Measurements from ENCODE around the gene OR2T3. TPM values are rescaled to one million over a fixed set of nuclear protein-coding genes. Genes with fewer than 3 reads are reported as not detected.
"Not testable (repeated sequence)": the region's sequence is repeated elsewhere in the genome, so short reads cannot be mapped to it uniquely, and the experiment has no call there.

The OR2T3 gene
- total and polyA plus RNA-seq, 4 experiments from 2014 or later = not detected

DNA sequence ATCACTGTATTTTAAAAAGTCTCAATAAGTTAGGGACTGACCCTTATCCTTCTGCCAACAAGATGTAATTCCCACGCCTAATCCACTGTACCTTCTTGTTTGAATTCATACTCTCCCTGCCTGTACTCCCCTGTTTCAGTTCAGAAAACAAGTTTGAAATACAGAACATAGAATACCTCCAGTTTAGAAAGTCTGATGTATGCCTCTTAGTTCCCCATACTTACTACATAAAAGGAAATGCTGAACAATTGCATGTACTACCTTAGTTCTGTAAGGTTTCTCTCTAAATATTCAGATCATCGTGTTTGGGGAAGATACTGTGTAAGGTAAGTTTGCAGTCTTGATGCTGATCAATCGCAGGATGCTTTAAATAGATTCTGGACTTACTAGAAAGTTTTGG is 36.8 kb upstream of the OR2T3 start:
- CTCF ChIA-PET (ENCODE audit: partially characterized antibody); H3K4me1 Mint-ChIP-seq; POLR2A ChIA-PET (ENCODE audit: partially characterized antibody); H3K9me3 ChIP-seq (ENCODE audit: control insufficient read depth in 1 of 2, low read length in 2 of 2); H3K4me1 ChIP-seq (ENCODE audit: insufficient read depth, low read length); H3K36me3 Mint-ChIP-seq; H3K27ac ChIP-seq (ENCODE audit: low read depth, low read length); H3K27me3 Mint-ChIP-seq; H3K27ac Mint-ChIP-seq; intact Hi-C loops (cut with micrococcal nuclease); H3K9me3 Mint-ChIP-seq; H3K4me3 Mint-ChIP-seq; DNase-seq; H3K36me3 ChIP-seq (ENCODE audit: insufficient read depth, low read length); H3K4me3 ChIP-seq (ENCODE audit: low read length in 2 of 2); H3K27me3 ChIP-seq (ENCODE audit: insufficient read depth, low read length): not testable (repeated sequence)

DNA sequence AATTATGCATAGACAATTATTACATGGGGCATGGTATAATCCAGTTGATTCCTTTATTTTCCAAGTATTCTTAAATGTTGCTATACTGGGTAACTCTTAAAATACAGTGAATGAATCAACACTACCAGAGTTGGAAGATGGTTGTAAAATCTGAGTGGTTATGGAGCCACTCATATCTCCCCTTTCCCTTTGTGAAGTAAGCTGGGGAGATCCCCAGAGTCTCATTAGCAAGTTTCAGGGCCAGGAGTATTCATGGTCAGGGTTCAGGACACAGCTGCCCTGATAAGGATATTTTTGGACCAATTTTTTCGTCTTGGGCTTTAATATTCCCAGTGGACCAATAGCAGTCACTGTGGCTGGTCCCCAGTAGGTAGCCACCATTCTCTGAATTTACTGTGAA is 34.5 kb upstream of the OR2T3 start:
- DNase-seq; H3K27ac Mint-ChIP-seq; H3K4me1 Mint-ChIP-seq; H3K9me3 Mint-ChIP-seq; POLR2A ChIA-PET (ENCODE audit: partially characterized antibody); intact Hi-C loops (cut with micrococcal nuclease); CTCF ChIA-PET (ENCODE audit: partially characterized antibody); H3K4me3 ChIP-seq (ENCODE audit: low read length in 2 of 2); H3K27ac ChIP-seq (ENCODE audit: low read depth, low read length); H3K36me3 Mint-ChIP-seq; H3K9me3 ChIP-seq (ENCODE audit: control insufficient read depth in 1 of 2, low read length in 2 of 2); H3K4me1 ChIP-seq (ENCODE audit: insufficient read depth, low read length); H3K4me3 Mint-ChIP-seq; H3K27me3 ChIP-seq (ENCODE audit: insufficient read depth, low read length); H3K27me3 Mint-ChIP-seq; H3K36me3 ChIP-seq (ENCODE audit: insufficient read depth, low read length): not testable (repeated sequence)

DNA sequence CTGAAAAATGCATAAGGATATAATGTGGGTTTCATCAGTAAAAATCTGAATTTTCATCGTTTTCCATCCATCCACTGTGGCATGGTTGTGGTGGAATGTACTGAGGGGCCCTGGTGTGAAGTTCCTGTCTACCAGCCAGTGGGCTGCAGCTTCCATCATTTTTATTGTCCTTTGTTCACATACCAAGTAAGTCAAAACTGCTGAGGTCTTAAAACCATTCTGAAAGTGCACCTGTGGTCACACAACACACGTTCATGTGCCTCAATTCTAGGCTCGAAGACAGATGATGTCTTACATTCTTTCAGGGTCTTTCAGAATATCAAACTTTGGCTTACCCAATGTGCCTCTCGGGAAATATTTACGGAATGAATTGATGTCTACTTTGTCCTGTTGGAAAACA is 33.9 kb upstream of the OR2T3 start:
- H3K36me3 ChIP-seq (ENCODE audit: insufficient read depth, low read length); CTCF ChIA-PET (ENCODE audit: partially characterized antibody); H3K36me3 Mint-ChIP-seq; H3K4me1 Mint-ChIP-seq; H3K4me1 ChIP-seq (ENCODE audit: insufficient read depth, low read length); H3K27me3 Mint-ChIP-seq; H3K9me3 ChIP-seq (ENCODE audit: control insufficient read depth in 1 of 2, low read length in 2 of 2); H3K4me3 ChIP-seq (ENCODE audit: low read length in 2 of 2); intact Hi-C loops (cut with micrococcal nuclease); POLR2A ChIA-PET (ENCODE audit: partially characterized antibody); DNase-seq; H3K27ac ChIP-seq (ENCODE audit: low read depth, low read length); H3K4me3 Mint-ChIP-seq; H3K9me3 Mint-ChIP-seq; H3K27me3 ChIP-seq (ENCODE audit: insufficient read depth, low read length); H3K27ac Mint-ChIP-seq: not testable (repeated sequence)

DNA sequence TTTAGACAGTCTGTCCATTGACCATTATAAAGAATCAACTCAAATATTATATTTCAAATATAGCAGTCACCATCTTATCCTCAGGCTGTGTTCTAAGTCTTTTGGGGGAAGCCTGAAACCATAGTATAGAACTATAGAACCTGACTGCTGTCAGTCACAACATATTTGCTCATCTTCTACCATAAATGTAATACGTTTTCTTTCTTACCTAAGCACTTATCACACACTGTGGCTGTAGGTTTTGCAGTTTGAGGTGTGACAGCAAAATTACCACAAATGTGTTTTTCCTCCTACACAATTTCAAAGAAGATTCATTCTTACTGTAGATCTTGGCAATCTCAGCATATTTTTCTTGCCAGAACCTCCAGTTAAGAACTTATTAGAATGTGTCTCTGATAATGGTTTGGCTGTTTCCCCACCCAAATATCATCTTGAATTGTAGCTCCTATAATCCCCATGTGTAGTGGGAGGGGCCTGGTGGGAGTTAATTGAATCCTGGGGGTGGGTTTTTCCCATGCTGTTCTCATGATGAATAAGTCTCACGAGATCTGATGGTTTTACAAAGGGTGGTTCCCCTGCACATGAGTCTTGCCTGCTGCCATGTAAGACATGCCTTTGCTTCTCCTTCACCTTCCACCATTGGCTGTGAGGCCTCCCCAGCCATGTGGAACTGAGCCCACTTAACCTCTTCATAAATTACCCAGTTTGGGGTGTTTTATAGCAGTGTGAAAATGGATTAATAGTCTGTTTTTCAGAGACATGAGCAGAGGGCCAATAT is 30.5 kb upstream of the OR2T3 start:
- H3K36me3 ChIP-seq (ENCODE audit: insufficient read depth, low read length); H3K27me3 Mint-ChIP-seq; H3K4me3 ChIP-seq (ENCODE audit: low read length in 2 of 2); H3K4me3 Mint-ChIP-seq; H3K4me1 ChIP-seq (ENCODE audit: insufficient read depth, low read length); H3K9me3 ChIP-seq (ENCODE audit: control insufficient read depth in 1 of 2, low read length in 2 of 2); H3K27ac ChIP-seq (ENCODE audit: low read depth, low read length); POLR2A ChIA-PET (ENCODE audit: partially characterized antibody); H3K27me3 ChIP-seq (ENCODE audit: insufficient read depth, low read length); intact Hi-C loops (cut with micrococcal nuclease); H3K27ac Mint-ChIP-seq; H3K9me3 Mint-ChIP-seq; H3K36me3 Mint-ChIP-seq; CTCF ChIA-PET (ENCODE audit: partially characterized antibody); H3K4me1 Mint-ChIP-seq; DNase-seq: not testable (repeated sequence)

DNA sequence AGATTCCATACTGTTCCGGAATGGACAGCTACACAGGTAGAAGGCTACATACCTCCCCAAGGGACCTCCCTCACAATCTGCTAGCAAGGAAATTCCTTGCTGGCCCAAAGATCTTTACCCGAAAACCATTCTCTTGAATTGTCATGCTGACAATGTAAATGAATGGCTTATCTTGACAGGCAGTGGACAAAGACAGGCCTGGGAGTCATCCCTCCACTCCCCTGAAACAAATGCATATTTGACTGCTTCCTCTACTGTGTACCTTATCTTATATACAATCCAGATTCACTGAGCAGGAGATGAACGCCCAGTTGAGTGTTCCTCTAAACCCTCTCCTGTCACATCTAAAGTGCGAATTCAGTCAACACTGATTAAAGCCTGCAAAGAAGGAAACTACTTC is 28.5 kb upstream of the OR2T3 start:
- H3K36me3 Mint-ChIP-seq = not testable (repeated sequence)

DNA sequence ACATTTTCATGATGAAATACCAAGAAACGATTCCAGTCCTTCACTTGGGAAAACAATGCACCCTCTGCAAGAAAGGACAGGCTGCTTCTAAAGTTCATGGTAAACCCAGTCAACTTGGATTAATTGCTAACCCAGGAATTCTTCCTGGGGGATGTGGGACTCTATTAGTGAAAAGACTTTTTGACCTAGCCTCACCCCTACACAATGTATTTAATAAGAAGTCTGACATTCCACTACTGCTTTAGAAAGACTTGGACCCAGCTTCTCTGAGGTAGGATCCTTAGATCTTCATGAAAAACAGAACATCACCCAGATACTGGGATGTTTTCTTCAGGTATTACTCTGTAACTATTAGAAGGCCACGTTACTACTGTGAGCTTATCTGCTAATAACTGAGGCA is 27.8 kb upstream of the OR2T3 start, which contains the start of gene OR2T2:
Gene OR2T2 (plus strand): TSS at position 239 of the 400 bp plus-strand sequence. CDS start 7,161 bp downstream, outside the sequence.
- H3K4me1 ChIP-seq (ENCODE audit: insufficient read depth, low read length); H3K9me3 ChIP-seq (ENCODE audit: control insufficient read depth in 1 of 2, low read length in 2 of 2); H3K27ac ChIP-seq (ENCODE audit: low read depth, low read length); H3K27me3 ChIP-seq (ENCODE audit: insufficient read depth, low read length); CTCF ChIA-PET (ENCODE audit: partially characterized antibody); H3K4me3 Mint-ChIP-seq; H3K36me3 Mint-ChIP-seq; POLR2A ChIA-PET (ENCODE audit: partially characterized antibody); intact Hi-C loops (cut with micrococcal nuclease); DNase-seq; H3K27ac Mint-ChIP-seq; H3K4me3 ChIP-seq (ENCODE audit: low read length in 2 of 2); H3K4me1 Mint-ChIP-seq; H3K9me3 Mint-ChIP-seq; H3K27me3 Mint-ChIP-seq; H3K36me3 ChIP-seq (ENCODE audit: insufficient read depth, low read length): not testable (repeated sequence)

More for the DNA sequence above, 28.5 kb upstream of the OR2T3 start:
- H3K9me3 ChIP-seq (ENCODE audit: control insufficient read depth in 1 of 2, low read length in 2 of 2); H3K4me3 Mint-ChIP-seq; H3K27ac ChIP-seq (ENCODE audit: low read depth, low read length); intact Hi-C loops (cut with micrococcal nuclease); H3K27ac Mint-ChIP-seq; H3K4me1 ChIP-seq (ENCODE audit: insufficient read depth, low read length); H3K9me3 Mint-ChIP-seq; H3K27me3 Mint-ChIP-seq; CTCF ChIA-PET (ENCODE audit: partially characterized antibody); H3K4me1 Mint-ChIP-seq; POLR2A ChIA-PET (ENCODE audit: partially characterized antibody); H3K27me3 ChIP-seq (ENCODE audit: insufficient read depth, low read length); DNase-seq; H3K36me3 ChIP-seq (ENCODE audit: insufficient read depth, low read length); H3K4me3 ChIP-seq (ENCODE audit: low read length in 2 of 2): not testable (repeated sequence)

DNA sequence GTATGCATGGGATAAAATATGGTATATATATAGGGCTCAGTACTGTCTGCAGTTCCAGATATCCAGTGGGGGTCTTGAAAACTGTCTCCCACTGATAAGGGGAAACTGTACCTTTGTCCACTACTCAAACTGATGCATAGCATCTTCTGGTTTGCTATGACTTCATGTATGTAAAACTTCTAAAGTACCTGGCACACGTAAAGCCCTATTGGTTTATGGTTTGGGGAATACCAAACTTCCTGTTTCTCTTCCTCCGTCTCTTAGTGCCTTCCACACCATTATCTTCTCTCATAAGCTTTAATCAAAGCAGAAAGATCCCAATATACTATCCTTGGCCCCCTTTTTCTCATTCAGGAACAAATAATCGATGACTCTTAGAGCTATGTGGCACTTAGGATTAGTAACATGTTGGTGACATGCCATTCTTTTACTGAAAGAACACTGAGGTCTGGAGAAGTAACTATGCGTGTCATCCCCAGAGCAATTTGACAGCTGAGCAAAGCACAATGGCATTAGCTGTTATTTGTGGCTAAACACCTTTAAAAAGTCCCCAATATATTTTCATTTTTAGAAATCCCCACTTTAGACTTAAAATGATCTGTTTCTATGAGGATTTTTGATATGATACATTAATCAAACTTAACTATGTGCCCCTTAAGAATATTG is 24.6 kb upstream of the OR2T3 start:
- H3K27ac ChIP-seq (ENCODE audit: low read depth, low read length); H3K27me3 Mint-ChIP-seq; POLR2A ChIA-PET (ENCODE audit: partially characterized antibody); DNase-seq; H3K27ac Mint-ChIP-seq; H3K4me1 Mint-ChIP-seq; H3K36me3 ChIP-seq (ENCODE audit: insufficient read depth, low read length); intact Hi-C loops (cut with micrococcal nuclease); H3K36me3 Mint-ChIP-seq; H3K27me3 ChIP-seq (ENCODE audit: insufficient read depth, low read length); CTCF ChIA-PET (ENCODE audit: partially characterized antibody); H3K4me3 ChIP-seq (ENCODE audit: low read length in 2 of 2); H3K9me3 ChIP-seq (ENCODE audit: control insufficient read depth in 1 of 2, low read length in 2 of 2); H3K9me3 Mint-ChIP-seq; H3K4me1 ChIP-seq (ENCODE audit: insufficient read depth, low read length); H3K4me3 Mint-ChIP-seq: not testable (repeated sequence)
